Neural progenitor cell (in vitro differentiated cells): ENCODE results near the gene SYDE2. TPM values are rescaled to one million over a fixed set of nuclear protein-coding genes. Genes with fewer than 3 reads are reported as not detected.

ENCODE experiments used
- DNase-seq: peaks from one replicate; pipeline ENCODE4 v3.0.0-alpha.2; 2016; ENCODE audit warnings: low spot score
- H2AFZ ChIP-seq: fragments of 200-600 bp; sonication (generic); replicated peaks from 2 replicates; pipeline ENCODE4 v1.6.1; 2016; ENCODE audit warnings: antibody characterized with exemption
- H3F3A ChIP-seq: fragments of 200-600 bp; sonication (generic); 2 replicates; pipeline ENCODE4 v1.6.1; 2016; ENCODE audit warnings: antibody characterized with exemption, low read depth
- H3K27ac ChIP-seq: fragments of 200-600 bp; sonication (generic); 2 replicates; pipeline ENCODE4 v1.5.1; 2016; ENCODE audit warnings: mild to moderate bottlenecking
- H3K27me3 ChIP-seq: fragments of 200-600 bp; sonication (generic); 2 replicates; pipeline ENCODE4 v1.6.1; 2016; ENCODE audit warnings: mild to moderate bottlenecking, moderate library complexity
- H3K36me3 ChIP-seq: fragments of 200-600 bp; sonication (generic); 2 replicates; pipeline ENCODE4 v1.5.1; 2016
- H3K4me1 ChIP-seq: fragments of 200-600 bp; sonication (generic); 2 replicates; pipeline ENCODE4 v1.6.1; 2016; ENCODE audit warnings: mixed run types
- H3K4me2 ChIP-seq: fragments of 200-600 bp; sonication (generic); 2 replicates; pipeline ENCODE4 v1.6.1; 2016
- H3K4me3 ChIP-seq: fragments of 200-600 bp; sonication (generic); 2 replicates; pipeline ENCODE4 v1.5.1; 2016
- H3K79me2 ChIP-seq: fragments of 200-600 bp; sonication (generic); 2 replicates; pipeline ENCODE4 v1.6.1; 2016; ENCODE audit warnings: low read depth
- H3K9ac ChIP-seq: fragments of 200-600 bp; sonication (generic); 2 replicates; pipeline ENCODE4 v1.6.1; 2016
- H3K9me3 ChIP-seq: fragments of 200-600 bp; sonication (generic); 2 replicates; pipeline ENCODE4 v1.5.1; 2016; ENCODE audit warnings: low read depth
- H4K20me1 ChIP-seq: fragments of 200-600 bp; sonication (generic); 2 replicates; pipeline ENCODE4 v1.6.1; 2016; ENCODE audit warnings: low read depth
- H3K27ac Mint-ChIP-seq: 3 replicates; pipeline ENCODE4 v1.8.0; 2021; ENCODE audit warnings: mixed read lengths
- H3K27me3 Mint-ChIP-seq: 2 replicates; pipeline ENCODE4 v1.8.0; 2022; ENCODE audit warnings: low read depth, mild to moderate bottlenecking, inconsistent platforms, moderate library complexity, mixed read lengths; ENCODE audit not compliant: insufficient read depth
- H3K36me3 Mint-ChIP-seq: 3 replicates; pipeline ENCODE4 v1.8.0; 2021; ENCODE audit warnings: mixed read lengths
- H3K4me1 Mint-ChIP-seq: 3 replicates; pipeline ENCODE4 v1.8.0; 2021; ENCODE audit warnings: mixed read lengths
- H3K4me3 Mint-ChIP-seq: 3 replicates; pipeline ENCODE4 v1.8.0; 2021; ENCODE audit warnings: mild to moderate bottlenecking, moderate library complexity, mixed read lengths
- H3K9me3 Mint-ChIP-seq: 3 replicates; pipeline ENCODE4 v1.8.0; 2020; ENCODE audit warnings: mixed read lengths
- CTCF ChIP-seq: fragments of 200-600 bp; sonication (generic); IDR thresholded peaks from 2 replicates; pipeline ENCODE4 v1.5.1; 2017; ENCODE audit warnings: antibody characterized with exemption, mild to moderate bottlenecking
- EZH2 ChIP-seq: fragments of 200-600 bp; sonication (generic); IDR thresholded peaks from 2 replicates; pipeline ENCODE4 v1.6.1; 2017; ENCODE audit warnings: antibody characterized with exemption, mild to moderate bottlenecking, moderate library complexity
- EZH2phosphoT487 ChIP-seq: fragments of 200-600 bp; sonication (generic); IDR thresholded peaks from 2 replicates; pipeline ENCODE4 v1.6.1; 2017; ENCODE audit warnings: antibody characterized with exemption
- total RNA-seq: library from RNA; depleted of rRNA; stranded (reverse); fragments of >200 nt; gene quantifications from 2 replicates; pipeline ENCODE4 v1.2.3, GENCODE V29; 2015; ENCODE audit warnings: low replicate concordance

The SYDE2 gene
- total RNA-seq, 1 donor from 2014 or later: 12.0 TPM

GRCh38 chr1:85203573-85204171, 2.9 kb upstream of the SYDE2 start:
- no peak overlapping the region for H3K9ac ChIP-seq
- no peak overlapping the region for H3K4me2 ChIP-seq
- no peak for TF ChIP-seq EZH2
- no peak for TF ChIP-seq EZH2phosphoT487
- TF ChIP-seq CTCF: no peak
- peaks cover 19% of the 10 kb centered on the region for H3K79me2 ChIP-seq
- no peak overlapping the region for H3K4me3 ChIP-seq
- no peaks in the 10 kb centered on the region for H3K9me3 ChIP-seq
- no peak overlapping the region for H2AFZ ChIP-seq
- peaks cover 15% of the 10 kb centered on the region for H3K4me1 ChIP-seq
- H3K27me3 ChIP-seq: peaks cover 14% of the 10 kb centered on the region
- H3K4me3 Mint-ChIP-seq: no peak overlapping the region
- peaks cover 21% of the 10 kb centered on the region for H3K4me1 Mint-ChIP-seq
- H3F3A ChIP-seq: peaks cover 27% of the 10 kb centered on the region
- no peak for DNase-seq
- no peaks in the 10 kb centered on the region for H3K36me3 Mint-ChIP-seq
- no peak overlapping the region for H3K27ac ChIP-seq
- H4K20me1 ChIP-seq: peaks cover 13% of the 10 kb centered on the region
- no peak overlapping the region for H3K27ac Mint-ChIP-seq
- H3K9me3 Mint-ChIP-seq: no peaks in the 10 kb centered on the region
- peaks cover 12% of the 10 kb centered on the region for H3K27me3 Mint-ChIP-seq
- H3K36me3 ChIP-seq: no peaks in the 10 kb centered on the region

- Mint-ChIP-seq H3K4me1 (peaks cover 24% of the 10 kb centered on the region), H3K27ac (no peak overlapping the region)
- H3K4me2 ChIP-seq: peak overlapping the region; percentile 93
Measured at GRCh38 chr1:85202864-85203255, 2.0 kb upstream of the SYDE2 start.

GRCh38 chr1:85202092-85202863, 1.5 kb upstream of the SYDE2 start:
- H3K27me3 ChIP-seq: peaks cover 14% of the 10 kb centered on the region
- peak overlapping the region; percentile 93 for H3K4me2 ChIP-seq
- Mint-ChIP-seq H3K9me3 (no peaks in the 10 kb centered on the region), H3K27me3 (peaks cover 10% of the 10 kb centered on the region), H3K27ac (peak overlapping the region; percentile 98), H3K36me3 (no peaks in the 10 kb centered on the region), H3K4me3 (peak overlapping the region; percentile 96), H3K4me1 (peaks cover 27% of the 10 kb centered on the region)
- H4K20me1 ChIP-seq: peaks cover 16% of the 10 kb centered on the region
- H3K4me1 ChIP-seq: peaks cover 19% of the 10 kb centered on the region
- peak overlapping the region; percentile 79 for H2AFZ ChIP-seq
- H3K36me3 ChIP-seq: no peaks in the 10 kb centered on the region
- H3K79me2 ChIP-seq: peaks cover 31% of the 10 kb centered on the region
- peak overlapping the region; percentile 86 for H3K9ac ChIP-seq
- H3F3A ChIP-seq: peaks cover 27% of the 10 kb centered on the region
- TF ChIP-seq CTCF (no peak), EZH2 (no peak), EZH2phosphoT487 (no peak)
- DNase-seq: no peak
- H3K27ac ChIP-seq: peak overlapping the region; percentile 96
- H3K9me3 ChIP-seq: no peaks in the 10 kb centered on the region
- H3K4me3 ChIP-seq: peak overlapping the region; percentile 80

More at GRCh38 chr1:85202864-85203255, 2.0 kb upstream of the SYDE2 start:
- no peak overlapping the region for H3K4me3 Mint-ChIP-seq
- no peak overlapping the region for H2AFZ ChIP-seq
- no peaks in the 10 kb centered on the region for H3K36me3 Mint-ChIP-seq
- peaks cover 14% of the 10 kb centered on the region for H3K27me3 ChIP-seq
- H3K27ac ChIP-seq: no peak overlapping the region
- TF ChIP-seq EZH2 (no peak), EZH2phosphoT487 (no peak), CTCF (no peak)
- no peak overlapping the region for H3K4me3 ChIP-seq
- H3K9ac ChIP-seq: no peak overlapping the region
- H3K9me3 Mint-ChIP-seq: no peaks in the 10 kb centered on the region
- H4K20me1 ChIP-seq: peaks cover 16% of the 10 kb centered on the region
- H3K4me1 ChIP-seq: peaks cover 18% of the 10 kb centered on the region
- no peak for DNase-seq
- no peaks in the 10 kb centered on the region for H3K36me3 ChIP-seq
- H3K9me3 ChIP-seq: no peaks in the 10 kb centered on the region
- H3K79me2 ChIP-seq: peaks cover 26% of the 10 kb centered on the region
- peaks cover 12% of the 10 kb centered on the region for H3K27me3 Mint-ChIP-seq
- peaks cover 27% of the 10 kb centered on the region for H3F3A ChIP-seq
